ENCODE data around the gene ABCA9. TPM values are rescaled to one million over a fixed set of nuclear protein-coding genes. Genes with fewer than 3 reads are reported as not detected.

Gene ABCA9
- total RNA-seq, 1 experiment from 2014 or later = not detected

GRCh38 chr17:68993112-68993511 lies 67.6 kb downstream of the ABCA9 start:
- no peak for DNase-seq
- Mint-ChIP-seq H3K9me3 (ENCODE audit: low read depth, unreplicated experiment) (peaks cover 8% of the 10 kb centered on the region), H3K4me1 (ENCODE audit: low read depth, unreplicated experiment) (peaks cover 9% of the 10 kb centered on the region), H3K27ac (ENCODE audit: unreplicated experiment) (no peak overlapping the region), H3K27me3 (ENCODE audit: unreplicated experiment) (no peaks in the 10 kb centered on the region), H3K4me3 (ENCODE audit: low read depth, unreplicated experiment) (no peak overlapping the region), H3K36me3 (ENCODE audit: insufficient read depth, unreplicated experiment) (no peaks in the 10 kb centered on the region)
- CTCF ChIA-PET = interaction anchor here (0.7 kb wide), 1 partner anchor 112 kb away, joined by 3 read pairs; no protein-coding TSS in a partner anchor
- no peak for TF ChIP-seq CTCF (IDR thresholded peaks at IDR 0.05; ENCODE audit: unreplicated experiment)
- intact Hi-C loops (cut with micrococcal nuclease; ENCODE audit: unreplicated experiment) = no loop called here
- BruUV-seq (replicated peaks) = no TSS peak

- H3K27ac Mint-ChIP-seq (ENCODE audit: unreplicated experiment) = no peak overlapping the region
- peaks cover 5% of the 10 kb centered on the region for H3K9me3 Mint-ChIP-seq (ENCODE audit: low read depth, unreplicated experiment)
- no peak for DNase-seq
- no TSS peak for BruUV-seq (replicated peaks)
- CTCF ChIA-PET = no interaction called here
- H3K27me3 Mint-ChIP-seq (ENCODE audit: unreplicated experiment) = no peaks in the 10 kb centered on the region
- peaks cover 4% of the 10 kb centered on the region for H3K36me3 Mint-ChIP-seq (ENCODE audit: insufficient read depth, unreplicated experiment)
- peaks cover 9% of the 10 kb centered on the region for H3K4me1 Mint-ChIP-seq (ENCODE audit: low read depth, unreplicated experiment)
- intact Hi-C loops (cut with micrococcal nuclease; ENCODE audit: unreplicated experiment) = no loop called here
- no peak overlapping the region for H3K4me3 Mint-ChIP-seq (ENCODE audit: low read depth, unreplicated experiment)
- no peak for TF ChIP-seq CTCF (IDR thresholded peaks at IDR 0.05; ENCODE audit: unreplicated experiment)
Measured at GRCh38 chr17:68987966-68988365, 72.8 kb downstream of the ABCA9 start.

GRCh38 chr17:68981288-68981687 lies 79.4 kb downstream of the ABCA9 start:
- CTCF ChIA-PET = interaction anchor here (0.6 to 0.7 kb wide), 2 partner anchors 530 to 800 kb away, joined by 5 to 7 read pairs; no protein-coding TSS in a partner anchor
- Mint-ChIP-seq H3K36me3 (ENCODE audit: insufficient read depth, unreplicated experiment) (peaks cover 4% of the 10 kb centered on the region), H3K9me3 (ENCODE audit: low read depth, unreplicated experiment) (peaks cover 2% of the 10 kb centered on the region), H3K4me1 (ENCODE audit: low read depth, unreplicated experiment) (no peaks in the 10 kb centered on the region), H3K27ac (ENCODE audit: unreplicated experiment) (no peak overlapping the region), H3K4me3 (ENCODE audit: low read depth, unreplicated experiment) (no peak overlapping the region), H3K27me3 (ENCODE audit: unreplicated experiment) (no peaks in the 10 kb centered on the region)
- intact Hi-C loops (cut with micrococcal nuclease; ENCODE audit: unreplicated experiment) = no loop called here
- DNase-seq = peak; percentile 50
- no TSS peak for BruUV-seq (replicated peaks)
- no peak for TF ChIP-seq CTCF (IDR thresholded peaks at IDR 0.05; ENCODE audit: unreplicated experiment)

- no peak for DNase-seq
- no peaks in the 10 kb centered on the region for H3K36me3 Mint-ChIP-seq (ENCODE audit: insufficient read depth, unreplicated experiment)
- CTCF ChIA-PET = interaction anchor here (1.3 kb wide), 1 partner anchor 201 kb away, joined by 3 read pairs; no protein-coding TSS in a partner anchor
- H3K27me3 Mint-ChIP-seq (ENCODE audit: unreplicated experiment) = no peaks in the 10 kb centered on the region
- peaks cover 5% of the 10 kb centered on the region for H3K9me3 Mint-ChIP-seq (ENCODE audit: low read depth, unreplicated experiment)
- no peak overlapping the region for H3K4me3 Mint-ChIP-seq (ENCODE audit: low read depth, unreplicated experiment)
- H3K27ac Mint-ChIP-seq (ENCODE audit: unreplicated experiment) = no peak overlapping the region
- BruUV-seq (replicated peaks) = no TSS peak
- no peaks in the 10 kb centered on the region for H3K4me1 Mint-ChIP-seq (ENCODE audit: low read depth, unreplicated experiment)
- no peak for TF ChIP-seq CTCF (IDR thresholded peaks at IDR 0.05; ENCODE audit: unreplicated experiment)
- intact Hi-C loops (cut with micrococcal nuclease; ENCODE audit: unreplicated experiment) = loop anchor here (2.0 kb wide), 1 partner anchor 262 kb away; no protein-coding TSS in a partner anchor
Measured at GRCh38 chr17:68973098-68973846, 87.5 kb downstream of the ABCA9 start.
